ENCODE results near the gene ENGASE.

DNA sequence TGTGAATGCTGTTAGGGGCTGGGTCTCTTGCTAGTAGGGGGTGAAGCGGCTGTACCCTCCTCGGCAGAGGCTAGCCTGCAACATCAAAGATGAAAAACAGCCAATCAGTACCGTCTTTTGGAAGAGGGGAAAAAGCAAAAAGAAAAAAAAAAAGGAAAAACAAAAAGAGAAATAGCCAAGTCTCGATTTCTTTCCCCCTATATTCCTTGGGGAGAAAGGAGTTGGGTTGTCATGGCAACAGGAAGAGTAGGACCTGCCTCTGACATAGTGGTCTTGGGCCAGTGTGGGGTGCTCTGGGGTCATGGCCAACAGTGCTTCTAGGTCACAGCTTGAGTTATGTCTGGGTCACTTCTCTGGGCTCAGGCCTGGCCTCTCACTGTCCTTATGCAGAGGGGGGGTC lies 17.9 kb downstream of the ENGASE start:
- no peak for TF ChIP-seq EZH2 (IDR thresholded peaks at IDR 0.05; ENCODE audit: borderline replicate concordance, low read length)
- TF ChIP-seq, protein P1, sequence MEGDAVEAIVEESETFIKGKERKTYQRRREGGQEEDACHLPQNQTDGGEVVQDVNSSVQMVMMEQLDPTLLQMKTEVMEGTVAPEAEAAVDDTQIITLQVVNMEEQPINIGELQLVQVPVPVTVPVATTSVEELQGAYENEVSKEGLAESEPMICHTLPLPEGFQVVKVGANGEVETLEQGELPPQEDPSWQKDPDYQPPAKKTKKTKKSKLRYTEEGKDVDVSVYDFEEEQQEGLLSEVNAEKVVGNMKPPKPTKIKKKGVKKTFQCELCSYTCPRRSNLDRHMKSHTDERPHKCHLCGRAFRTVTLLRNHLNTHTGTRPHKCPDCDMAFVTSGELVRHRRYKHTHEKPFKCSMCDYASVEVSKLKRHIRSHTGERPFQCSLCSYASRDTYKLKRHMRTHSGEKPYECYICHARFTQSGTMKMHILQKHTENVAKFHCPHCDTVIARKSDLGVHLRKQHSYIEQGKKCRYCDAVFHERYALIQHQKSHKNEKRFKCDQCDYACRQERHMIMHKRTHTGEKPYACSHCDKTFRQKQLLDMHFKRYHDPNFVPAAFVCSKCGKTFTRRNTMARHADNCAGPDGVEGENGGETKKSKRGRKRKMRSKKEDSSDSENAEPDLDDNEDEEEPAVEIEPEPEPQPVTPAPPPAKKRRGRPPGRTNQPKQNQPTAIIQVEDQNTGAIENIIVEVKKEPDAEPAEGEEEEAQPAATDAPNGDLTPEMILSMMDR (IDR thresholded peaks at IDR 0.05; ENCODE audit: low read length), result no peak

All from OCI-LY1 (cell line).